Measurements from ENCODE around the gene STAT4.

Gene STAT4

GRCh38 chr2:191069606-191070005, 81.2 kb downstream of the STAT4 start:
- no peak overlapping the region for H3K4me3 ChIP-seq (ENCODE audit: low read length)
- no peak for DNase-seq (ENCODE audit: low read depth)
- TF ChIP-seq CTCF (conservative IDR thresholded peaks at IDR 0.05; ENCODE audit: low read depth, low read length): no peak

GRCh38 chr2:191066919-191067233, 83.9 kb downstream of the STAT4 start:
- DNase-seq (ENCODE audit: low read depth): no peak
- no peak for TF ChIP-seq CTCF (conservative IDR thresholded peaks at IDR 0.05; ENCODE audit: low read depth, low read length)
- no peak overlapping the region for H3K4me3 ChIP-seq (ENCODE audit: low read length)

GRCh38 chr2:191066197-191066918, 84.4 kb downstream of the STAT4 start:
- H3K4me3 ChIP-seq (ENCODE audit: low read length): no peak overlapping the region
- TF ChIP-seq CTCF (conservative IDR thresholded peaks at IDR 0.05; ENCODE audit: low read depth, low read length): no peak
- DNase-seq (ENCODE audit: low read depth): no peak

GRCh38 chr2:191065785-191066184, 85.0 kb downstream of the STAT4 start:
- no peak for DNase-seq (ENCODE audit: low read depth)
- no peak overlapping the region for H3K4me3 ChIP-seq (ENCODE audit: low read length)
- TF ChIP-seq CTCF (conservative IDR thresholded peaks at IDR 0.05; ENCODE audit: low read depth, low read length): no peak

- no peak overlapping the region for H3K4me3 ChIP-seq (ENCODE audit: low read length)
- DNase-seq (ENCODE audit: low read depth): no peak
Measured at GRCh38 chr2:191064590-191064989, 86.2 kb downstream of the STAT4 start.

GRCh38 chr2:191063584-191063983, 87.2 kb downstream of the STAT4 start:
- no peak for DNase-seq (ENCODE audit: low read depth)
- no peak overlapping the region for H3K4me3 ChIP-seq (ENCODE audit: low read length)
- no peak for TF ChIP-seq CTCF (conservative IDR thresholded peaks at IDR 0.05; ENCODE audit: low read depth, low read length)

More at GRCh38 chr2:191064590-191064989, 86.2 kb downstream of the STAT4 start:
- TF ChIP-seq CTCF (conservative IDR thresholded peaks at IDR 0.05; ENCODE audit: low read depth, low read length): no peak

GRCh38 chr2:191061381-191061980, 89.3 kb downstream of the STAT4 start:
- TF ChIP-seq CTCF (conservative IDR thresholded peaks at IDR 0.05; ENCODE audit: low read depth, low read length): no peak
- DNase-seq (ENCODE audit: low read depth): no peak

More at GRCh38 chr2:191061381-191061980, 89.3 kb downstream of the STAT4 start:
- no peak overlapping the region for H3K4me3 ChIP-seq (ENCODE audit: low read length)
